Measurements from ENCODE around the gene CDH16.

DNA sequence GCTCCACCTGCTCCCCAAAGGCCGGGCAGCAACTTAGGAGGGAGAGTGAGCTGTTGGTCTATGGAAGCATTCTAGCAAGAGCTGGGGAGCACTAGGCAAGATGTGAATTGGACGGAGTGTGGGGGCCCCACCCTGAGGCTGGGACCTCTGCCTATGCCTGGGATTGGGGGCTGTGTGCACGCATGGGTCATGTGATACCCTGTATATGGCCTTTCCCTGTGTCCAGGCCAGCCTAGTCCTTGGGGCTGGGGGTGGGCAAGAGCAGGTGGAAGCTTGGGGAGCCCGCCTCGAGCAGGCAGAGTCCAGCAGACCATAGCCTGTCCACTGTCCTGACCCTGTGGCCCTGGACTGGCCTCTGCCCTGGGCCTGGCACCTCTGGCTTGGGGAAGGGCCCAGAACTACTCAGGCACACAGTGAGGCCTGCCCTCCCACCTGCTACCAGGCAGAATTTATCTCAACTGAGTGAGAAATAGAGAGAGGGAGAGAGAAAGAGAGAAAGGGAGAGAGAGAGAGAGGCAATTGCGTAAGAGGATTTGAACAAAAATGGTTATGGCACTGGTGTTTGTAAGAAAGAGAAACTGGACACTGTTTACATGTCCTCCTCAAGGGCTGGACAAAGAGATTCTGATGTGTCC lies 19.3 kb downstream of the CDH16 start:
- TF ChIP-seq, protein P1, sequence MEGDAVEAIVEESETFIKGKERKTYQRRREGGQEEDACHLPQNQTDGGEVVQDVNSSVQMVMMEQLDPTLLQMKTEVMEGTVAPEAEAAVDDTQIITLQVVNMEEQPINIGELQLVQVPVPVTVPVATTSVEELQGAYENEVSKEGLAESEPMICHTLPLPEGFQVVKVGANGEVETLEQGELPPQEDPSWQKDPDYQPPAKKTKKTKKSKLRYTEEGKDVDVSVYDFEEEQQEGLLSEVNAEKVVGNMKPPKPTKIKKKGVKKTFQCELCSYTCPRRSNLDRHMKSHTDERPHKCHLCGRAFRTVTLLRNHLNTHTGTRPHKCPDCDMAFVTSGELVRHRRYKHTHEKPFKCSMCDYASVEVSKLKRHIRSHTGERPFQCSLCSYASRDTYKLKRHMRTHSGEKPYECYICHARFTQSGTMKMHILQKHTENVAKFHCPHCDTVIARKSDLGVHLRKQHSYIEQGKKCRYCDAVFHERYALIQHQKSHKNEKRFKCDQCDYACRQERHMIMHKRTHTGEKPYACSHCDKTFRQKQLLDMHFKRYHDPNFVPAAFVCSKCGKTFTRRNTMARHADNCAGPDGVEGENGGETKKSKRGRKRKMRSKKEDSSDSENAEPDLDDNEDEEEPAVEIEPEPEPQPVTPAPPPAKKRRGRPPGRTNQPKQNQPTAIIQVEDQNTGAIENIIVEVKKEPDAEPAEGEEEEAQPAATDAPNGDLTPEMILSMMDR (IDR thresholded peaks at IDR 0.05) = no peak
- TF ChIP-seq EZH2 (IDR thresholded peaks at IDR 0.05) (no peak), EZH2phosphoT487 (IDR thresholded peaks at IDR 0.05) (no peak)
